WTC11 (cell line): ENCODE data around the gene MRPL44. TPM values are rescaled to one million over a fixed set of nuclear protein-coding genes. Genes with fewer than 3 reads are reported as not detected.
A peak's percentile ranks its signal among the peaks of the same experiment; 100 is the strongest.

ENCODE experiments used
- ATAC-seq: fragments of 200-7000 bp; cut with Tn5 transposase; 2 replicates; pipeline ENCODE4 v1.10.0; 2021; ENCODE audit warnings: mild to moderate bottlenecking, moderate library complexity
- CTCF ChIA-PET: fragments of 300-600 bp; sonication (Branson Sonifier 250); formaldehyde crosslinking; loops from one replicate; lab custom pipeline; 2021; ENCODE audit warnings: antibody characterized with exemption; lab: Charles Lee
- POLR2A ChIA-PET: fragments of 350-600 bp; sonication (Branson Sonifier 250); formaldehyde crosslinking; loops from one replicate; lab custom pipeline; 2021; ENCODE audit warnings: antibody characterized with exemption; lab: Charles Lee
- DNase-seq: peaks from one replicate; pipeline ENCODE4 v3.0.0; 2021; ENCODE audit warnings: low spot score
- H3K27ac Mint-ChIP-seq: 2 replicates; pipeline ENCODE4 v1.8.0; 2021; ENCODE audit warnings: mixed read lengths
- H3K27me3 Mint-ChIP-seq: 2 replicates; pipeline ENCODE4 v1.8.0; 2021; ENCODE audit warnings: low read depth, mild to moderate bottlenecking, moderate library complexity, mixed read lengths
- H3K36me3 Mint-ChIP-seq: 2 replicates; pipeline ENCODE4 v1.8.0; 2021; ENCODE audit warnings: mixed read lengths
- H3K4me1 Mint-ChIP-seq: 2 replicates; pipeline ENCODE4 v1.8.0; 2022; ENCODE audit warnings: mixed read lengths
- H3K4me3 Mint-ChIP-seq: 2 replicates; pipeline ENCODE4 v1.8.0; 2021; ENCODE audit warnings: mild to moderate bottlenecking, moderate library complexity, mixed read lengths
- H3K9me3 Mint-ChIP-seq: 2 replicates; pipeline ENCODE4 v1.8.0; 2021; ENCODE audit warnings: mixed read lengths
- ATF1 ChIP-seq: sonication (generic); formaldehyde crosslinking; IDR thresholded peaks from 2 replicates; pipeline ENCODE4 v1.8.1; 2023; ENCODE audit warnings: mild to moderate bottlenecking, moderate library complexity, missing genetic modification reagents
- CREB1 ChIP-seq: sonication (generic); formaldehyde crosslinking; IDR thresholded peaks from 2 replicates; pipeline ENCODE4 v1.8.0; 2023; ENCODE audit warnings: mild to moderate bottlenecking, missing genetic modification reagents
- ELF4 ChIP-seq: sonication (generic); formaldehyde crosslinking; IDR thresholded peaks from 2 replicates; pipeline ENCODE4 v1.8.1; 2022; ENCODE audit warnings: low read depth, mild to moderate bottlenecking, moderate library complexity, missing genetic modification reagents
- ESRRA ChIP-seq: sonication (generic); formaldehyde crosslinking; IDR thresholded peaks from 2 replicates; pipeline ENCODE4 v1.8.1; 2022; ENCODE audit warnings: mild to moderate bottlenecking, missing genetic modification reagents, borderline replicate concordance
- FOXK1 ChIP-seq: sonication (generic); formaldehyde crosslinking; IDR thresholded peaks from 2 replicates; pipeline ENCODE4 v1.8.0; 2022; ENCODE audit warnings: mild to moderate bottlenecking, moderate library complexity, missing genetic modification reagents
- GRHL2 ChIP-seq: fragments of 250-450 bp; sonication (Bioruptor Pico); IDR thresholded peaks from 2 replicates; pipeline ENCODE4 v1.8.0; 2022; ENCODE audit warnings: mild to moderate bottlenecking, moderate library complexity; ENCODE audit not compliant: insufficient replicate concordance, severe bottlenecking
- GTF2I ChIP-seq: fragments of 250-450 bp; sonication (Bioruptor Pico); conservative IDR thresholded peaks from 2 replicates; pipeline ENCODE4 v1.4.0; 2021; ENCODE audit warnings: mild to moderate bottlenecking
- IRF2 ChIP-seq: sonication (generic); formaldehyde crosslinking; IDR thresholded peaks from 2 replicates; pipeline ENCODE4 v1.8.0; 2022; ENCODE audit warnings: low read depth, missing genetic modification reagents, borderline replicate concordance
- ZNF121 ChIP-seq: sonication (generic); formaldehyde crosslinking; IDR thresholded peaks from 2 replicates; pipeline ENCODE4 v1.8.0; 2023; ENCODE audit warnings: missing genetic modification reagents
- ZNF232 ChIP-seq: sonication (generic); formaldehyde crosslinking; IDR thresholded peaks from 2 replicates; pipeline ENCODE4 v1.8.0; 2022; ENCODE audit warnings: mild to moderate bottlenecking, missing genetic modification reagents
- ZNF396 ChIP-seq: fragments of 250-450 bp; sonication (Bioruptor Pico); IDR thresholded peaks from 2 replicates; pipeline ENCODE4 v1.8.0; 2021; ENCODE audit warnings: mild to moderate bottlenecking, moderate library complexity, borderline replicate concordance
- ZNF423 ChIP-seq: fragments of 250-450 bp; sonication (Bioruptor Pico); IDR thresholded peaks from 2 replicates; pipeline ENCODE4 v2.1.2; 2022; ENCODE audit warnings: mild to moderate bottlenecking, moderate library complexity
- total RNA-seq: library from RNA; stranded (reverse); gene quantifications from 3 replicates; pipeline ENCODE4 v1.2.3, GENCODE V29; 2021
- TF ChIP-seq, protein P1 (sequence below): sonication (generic); formaldehyde crosslinking; IDR thresholded peaks from 2 replicates; pipeline ENCODE4 v1.8.0; 2023; ENCODE audit warnings: missing genetic modification reagents, mild to moderate bottlenecking, borderline replicate concordance
- TF ChIP-seq, protein P2 (sequence below): sonication (generic); formaldehyde crosslinking; conservative IDR thresholded peaks from 2 replicates; pipeline ENCODE4 v1.8.1; 2023; ENCODE audit warnings: mild to moderate bottlenecking, low read depth, missing genetic modification reagents, moderate library complexity
- TF ChIP-seq, protein P3 (sequence below): sonication (generic); formaldehyde crosslinking; IDR thresholded peaks from 2 replicates; pipeline ENCODE4 v1.8.0; 2022; ENCODE audit warnings: missing genetic modification reagents
- TF ChIP-seq, protein P4 (sequence below): sonication (generic); formaldehyde crosslinking; IDR thresholded peaks from 2 replicates; pipeline ENCODE4 v1.8.0; 2022; ENCODE audit warnings: mild to moderate bottlenecking, missing genetic modification reagents
- TF ChIP-seq, protein P5 (sequence below): sonication (generic); formaldehyde crosslinking; IDR thresholded peaks from 2 replicates; pipeline ENCODE4 v1.8.1; 2023; ENCODE audit warnings: mild to moderate bottlenecking, missing genetic modification reagents

The MRPL44 gene
- total RNA-seq, 1 experiment from 2014 or later = 55.3 TPM

DNA sequence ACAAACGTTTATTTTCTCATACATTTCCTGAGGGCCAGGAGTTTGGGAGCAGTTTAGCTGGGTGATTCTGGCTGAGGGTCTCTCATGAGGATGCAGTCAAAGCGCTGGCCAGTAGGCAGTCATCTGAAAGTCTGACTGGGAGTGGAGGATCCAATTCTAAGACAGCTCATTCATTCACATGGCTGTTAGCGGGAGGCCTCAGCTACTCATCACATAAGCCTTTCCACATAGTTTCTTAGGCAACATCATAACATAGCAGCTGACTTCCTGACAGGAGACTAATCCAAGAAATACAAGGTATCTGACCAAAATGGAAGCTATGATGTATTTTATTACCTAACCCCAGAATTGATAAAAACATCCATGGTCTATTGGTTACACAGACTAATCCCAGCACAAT is 2.9 kb upstream of the MRPL44 start:
- H3K27ac Mint-ChIP-seq = no peak overlapping the region
- no peak for TF ChIP-seq IRF2
- TF ChIP-seq ZNF232 (CRISPR knock-in tag) = no peak
- no peak for TF ChIP-seq ZNF396
- no peak for TF ChIP-seq ELF4 (CRISPR knock-in tag)
- peaks cover 44% of the 10 kb centered on the region for H3K4me1 Mint-ChIP-seq
- H3K4me3 Mint-ChIP-seq = no peak overlapping the region
- no peaks in the 10 kb centered on the region for H3K36me3 Mint-ChIP-seq
- CTCF ChIA-PET = no interaction called here
- H3K27me3 Mint-ChIP-seq = no peaks in the 10 kb centered on the region; the same call in 1 of the 2 replicates
- no peaks in the 10 kb centered on the region for H3K9me3 Mint-ChIP-seq
- DNase-seq (no peak), ATAC-seq (no peak)
- POLR2A ChIA-PET = interaction anchor here (1.3 kb wide), 1 partner anchor 9 kb away, joined by 5 read pairs; the partner anchor contains the start of gene WDFY1

DNA sequence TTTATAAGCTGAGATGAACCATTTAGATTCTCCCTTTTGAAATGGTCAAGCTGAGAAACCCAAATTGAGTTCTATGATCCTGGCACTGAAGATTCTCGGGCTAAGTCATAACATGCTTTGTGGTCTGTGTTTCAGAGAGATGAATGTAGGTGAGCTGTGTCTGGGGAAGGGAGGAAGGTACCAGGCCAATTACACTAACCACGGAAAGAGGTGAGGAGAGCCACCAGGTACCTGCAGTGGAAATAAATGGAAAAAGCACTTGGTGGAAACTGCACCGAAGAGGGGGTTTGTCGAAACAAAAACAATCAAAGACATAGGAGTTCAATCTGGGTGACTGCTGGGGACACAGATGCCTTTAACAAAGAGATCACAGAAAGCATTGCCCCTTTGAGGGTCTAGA is 963 bp upstream of the MRPL44 start:
- H3K9me3 Mint-ChIP-seq = no peaks in the 10 kb centered on the region
- DNase-seq (no peak), ATAC-seq (no peak)
- no peaks in the 10 kb centered on the region; the same call in 1 of the 2 replicates for H3K27me3 Mint-ChIP-seq
- TF ChIP-seq ATF1 = no peak
- TF ChIP-seq, protein P1, sequence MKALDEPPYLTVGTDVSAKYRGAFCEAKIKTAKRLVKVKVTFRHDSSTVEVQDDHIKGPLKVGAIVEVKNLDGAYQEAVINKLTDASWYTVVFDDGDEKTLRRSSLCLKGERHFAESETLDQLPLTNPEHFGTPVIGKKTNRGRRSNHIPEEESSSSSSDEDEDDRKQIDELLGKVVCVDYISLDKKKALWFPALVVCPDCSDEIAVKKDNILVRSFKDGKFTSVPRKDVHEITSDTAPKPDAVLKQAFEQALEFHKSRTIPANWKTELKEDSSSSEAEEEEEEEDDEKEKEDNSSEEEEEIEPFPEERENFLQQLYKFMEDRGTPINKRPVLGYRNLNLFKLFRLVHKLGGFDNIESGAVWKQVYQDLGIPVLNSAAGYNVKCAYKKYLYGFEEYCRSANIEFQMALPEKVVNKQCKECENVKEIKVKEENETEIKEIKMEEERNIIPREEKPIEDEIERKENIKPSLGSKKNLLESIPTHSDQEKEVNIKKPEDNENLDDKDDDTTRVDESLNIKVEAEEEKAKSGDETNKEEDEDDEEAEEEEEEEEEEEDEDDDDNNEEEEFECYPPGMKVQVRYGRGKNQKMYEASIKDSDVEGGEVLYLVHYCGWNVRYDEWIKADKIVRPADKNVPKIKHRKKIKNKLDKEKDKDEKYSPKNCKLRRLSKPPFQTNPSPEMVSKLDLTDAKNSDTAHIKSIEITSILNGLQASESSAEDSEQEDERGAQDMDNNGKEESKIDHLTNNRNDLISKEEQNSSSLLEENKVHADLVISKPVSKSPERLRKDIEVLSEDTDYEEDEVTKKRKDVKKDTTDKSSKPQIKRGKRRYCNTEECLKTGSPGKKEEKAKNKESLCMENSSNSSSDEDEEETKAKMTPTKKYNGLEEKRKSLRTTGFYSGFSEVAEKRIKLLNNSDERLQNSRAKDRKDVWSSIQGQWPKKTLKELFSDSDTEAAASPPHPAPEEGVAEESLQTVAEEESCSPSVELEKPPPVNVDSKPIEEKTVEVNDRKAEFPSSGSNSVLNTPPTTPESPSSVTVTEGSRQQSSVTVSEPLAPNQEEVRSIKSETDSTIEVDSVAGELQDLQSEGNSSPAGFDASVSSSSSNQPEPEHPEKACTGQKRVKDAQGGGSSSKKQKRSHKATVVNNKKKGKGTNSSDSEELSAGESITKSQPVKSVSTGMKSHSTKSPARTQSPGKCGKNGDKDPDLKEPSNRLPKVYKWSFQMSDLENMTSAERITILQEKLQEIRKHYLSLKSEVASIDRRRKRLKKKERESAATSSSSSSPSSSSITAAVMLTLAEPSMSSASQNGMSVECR (CRISPR knock-in tag) = no peak
- TF ChIP-seq, all 79 proteins: peak for 0
- peaks cover 48% of the 10 kb centered on the region for H3K4me1 Mint-ChIP-seq
- CTCF ChIA-PET = interaction anchor here (2.2 kb wide), 1 partner anchor 14 kb away, joined by 9 read pairs; no protein-coding TSS in a partner anchor
- POLR2A ChIA-PET = no interaction called here
- peak overlapping the region; percentile 14; the same call in 1 of the 2 replicates for H3K27ac Mint-ChIP-seq
- H3K36me3 Mint-ChIP-seq = peaks cover 19% of the 10 kb centered on the region
- peak overlapping the region; percentile 16; the same call in 1 of the 2 replicates for H3K4me3 Mint-ChIP-seq

- H3K4me1 Mint-ChIP-seq = peaks cover 39% of the 10 kb centered on the region
- DNase-seq (no peak), ATAC-seq (no peak)
- ChIA-PET CTCF (no interaction called here), POLR2A (no interaction called here)
- peak overlapping the region; percentile 21; the same call in 1 of the 2 replicates for H3K4me3 Mint-ChIP-seq
- no peaks in the 10 kb centered on the region for H3K9me3 Mint-ChIP-seq
- H3K36me3 Mint-ChIP-seq = peaks cover 36% of the 10 kb centered on the region
- H3K27ac Mint-ChIP-seq = peak overlapping the region; percentile 25; the same call in 1 of the 2 replicates
- no peak for TF ChIP-seq ESRRA (CRISPR knock-in tag)
- TF ChIP-seq, protein P2, sequence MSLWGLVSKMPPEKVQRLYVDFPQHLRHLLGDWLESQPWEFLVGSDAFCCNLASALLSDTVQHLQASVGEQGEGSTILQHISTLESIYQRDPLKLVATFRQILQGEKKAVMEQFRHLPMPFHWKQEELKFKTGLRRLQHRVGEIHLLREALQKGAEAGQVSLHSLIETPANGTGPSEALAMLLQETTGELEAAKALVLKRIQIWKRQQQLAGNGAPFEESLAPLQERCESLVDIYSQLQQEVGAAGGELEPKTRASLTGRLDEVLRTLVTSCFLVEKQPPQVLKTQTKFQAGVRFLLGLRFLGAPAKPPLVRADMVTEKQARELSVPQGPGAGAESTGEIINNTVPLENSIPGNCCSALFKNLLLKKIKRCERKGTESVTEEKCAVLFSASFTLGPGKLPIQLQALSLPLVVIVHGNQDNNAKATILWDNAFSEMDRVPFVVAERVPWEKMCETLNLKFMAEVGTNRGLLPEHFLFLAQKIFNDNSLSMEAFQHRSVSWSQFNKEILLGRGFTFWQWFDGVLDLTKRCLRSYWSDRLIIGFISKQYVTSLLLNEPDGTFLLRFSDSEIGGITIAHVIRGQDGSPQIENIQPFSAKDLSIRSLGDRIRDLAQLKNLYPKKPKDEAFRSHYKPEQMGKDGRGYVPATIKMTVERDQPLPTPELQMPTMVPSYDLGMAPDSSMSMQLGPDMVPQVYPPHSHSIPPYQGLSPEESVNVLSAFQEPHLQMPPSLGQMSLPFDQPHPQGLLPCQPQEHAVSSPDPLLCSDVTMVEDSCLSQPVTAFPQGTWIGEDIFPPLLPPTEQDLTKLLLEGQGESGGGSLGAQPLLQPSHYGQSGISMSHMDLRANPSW (CRISPR knock-in tag) = no peak
- TF ChIP-seq ZNF121 (CRISPR knock-in tag) = no peak
- TF ChIP-seq CREB1 (CRISPR knock-in tag) = no peak
- TF ChIP-seq, protein P3, sequence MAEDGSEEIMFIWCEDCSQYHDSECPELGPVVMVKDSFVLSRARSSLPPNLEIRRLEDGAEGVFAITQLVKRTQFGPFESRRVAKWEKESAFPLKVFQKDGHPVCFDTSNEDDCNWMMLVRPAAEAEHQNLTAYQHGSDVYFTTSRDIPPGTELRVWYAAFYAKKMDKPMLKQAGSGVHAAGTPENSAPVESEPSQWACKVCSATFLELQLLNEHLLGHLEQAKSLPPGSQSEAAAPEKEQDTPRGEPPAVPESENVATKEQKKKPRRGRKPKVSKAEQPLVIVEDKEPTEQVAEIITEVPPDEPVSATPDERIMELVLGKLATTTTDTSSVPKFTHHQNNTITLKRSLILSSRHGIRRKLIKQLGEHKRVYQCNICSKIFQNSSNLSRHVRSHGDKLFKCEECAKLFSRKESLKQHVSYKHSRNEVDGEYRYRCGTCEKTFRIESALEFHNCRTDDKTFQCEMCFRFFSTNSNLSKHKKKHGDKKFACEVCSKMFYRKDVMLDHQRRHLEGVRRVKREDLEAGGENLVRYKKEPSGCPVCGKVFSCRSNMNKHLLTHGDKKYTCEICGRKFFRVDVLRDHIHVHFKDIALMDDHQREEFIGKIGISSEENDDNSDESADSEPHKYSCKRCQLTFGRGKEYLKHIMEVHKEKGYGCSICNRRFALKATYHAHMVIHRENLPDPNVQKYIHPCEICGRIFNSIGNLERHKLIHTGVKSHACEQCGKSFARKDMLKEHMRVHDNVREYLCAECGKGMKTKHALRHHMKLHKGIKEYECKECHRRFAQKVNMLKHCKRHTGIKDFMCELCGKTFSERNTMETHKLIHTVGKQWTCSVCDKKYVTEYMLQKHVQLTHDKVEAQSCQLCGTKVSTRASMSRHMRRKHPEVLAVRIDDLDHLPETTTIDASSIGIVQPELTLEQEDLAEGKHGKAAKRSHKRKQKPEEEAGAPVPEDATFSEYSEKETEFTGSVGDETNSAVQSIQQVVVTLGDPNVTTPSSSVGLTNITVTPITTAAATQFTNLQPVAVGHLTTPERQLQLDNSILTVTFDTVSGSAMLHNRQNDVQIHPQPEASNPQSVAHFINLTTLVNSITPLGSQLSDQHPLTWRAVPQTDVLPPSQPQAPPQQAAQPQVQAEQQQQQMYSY (CRISPR knock-in tag) = no peak
- no peak for TF ChIP-seq FOXK1 (CRISPR knock-in tag)
- no peak for TF ChIP-seq GTF2I
- TF ChIP-seq, protein P4, sequence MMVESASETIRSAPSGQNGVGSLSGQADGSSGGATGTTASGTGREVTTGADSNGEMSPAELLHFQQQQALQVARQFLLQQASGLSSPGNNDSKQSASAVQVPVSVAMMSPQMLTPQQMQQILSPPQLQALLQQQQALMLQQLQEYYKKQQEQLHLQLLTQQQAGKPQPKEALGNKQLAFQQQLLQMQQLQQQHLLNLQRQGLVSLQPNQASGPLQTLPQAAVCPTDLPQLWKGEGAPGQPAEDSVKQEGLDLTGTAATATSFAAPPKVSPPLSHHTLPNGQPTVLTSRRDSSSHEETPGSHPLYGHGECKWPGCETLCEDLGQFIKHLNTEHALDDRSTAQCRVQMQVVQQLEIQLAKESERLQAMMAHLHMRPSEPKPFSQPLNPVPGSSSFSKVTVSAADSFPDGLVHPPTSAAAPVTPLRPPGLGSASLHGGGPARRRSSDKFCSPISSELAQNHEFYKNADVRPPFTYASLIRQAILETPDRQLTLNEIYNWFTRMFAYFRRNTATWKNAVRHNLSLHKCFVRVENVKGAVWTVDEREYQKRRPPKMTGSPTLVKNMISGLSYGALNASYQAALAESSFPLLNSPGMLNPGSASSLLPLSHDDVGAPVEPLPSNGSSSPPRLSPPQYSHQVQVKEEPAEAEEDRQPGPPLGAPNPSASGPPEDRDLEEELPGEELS = no peak
- TF ChIP-seq, protein P5, sequence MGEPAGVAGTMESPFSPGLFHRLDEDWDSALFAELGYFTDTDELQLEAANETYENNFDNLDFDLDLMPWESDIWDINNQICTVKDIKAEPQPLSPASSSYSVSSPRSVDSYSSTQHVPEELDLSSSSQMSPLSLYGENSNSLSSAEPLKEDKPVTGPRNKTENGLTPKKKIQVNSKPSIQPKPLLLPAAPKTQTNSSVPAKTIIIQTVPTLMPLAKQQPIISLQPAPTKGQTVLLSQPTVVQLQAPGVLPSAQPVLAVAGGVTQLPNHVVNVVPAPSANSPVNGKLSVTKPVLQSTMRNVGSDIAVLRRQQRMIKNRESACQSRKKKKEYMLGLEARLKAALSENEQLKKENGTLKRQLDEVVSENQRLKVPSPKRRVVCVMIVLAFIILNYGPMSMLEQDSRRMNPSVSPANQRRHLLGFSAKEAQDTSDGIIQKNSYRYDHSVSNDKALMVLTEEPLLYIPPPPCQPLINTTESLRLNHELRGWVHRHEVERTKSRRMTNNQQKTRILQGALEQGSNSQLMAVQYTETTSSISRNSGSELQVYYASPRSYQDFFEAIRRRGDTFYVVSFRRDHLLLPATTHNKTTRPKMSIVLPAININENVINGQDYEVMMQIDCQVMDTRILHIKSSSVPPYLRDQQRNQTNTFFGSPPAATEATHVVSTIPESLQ (CRISPR knock-in tag) = no peak
- no peak for TF ChIP-seq ZNF423 (CRISPR knock-in tag)
- no peak for TF ChIP-seq GRHL2 (CRISPR knock-in tag)
- no peaks in the 10 kb centered on the region; the same call in 1 of the 2 replicates for H3K27me3 Mint-ChIP-seq
These were observed 2.4 kb downstream of the MRPL44 start for GRCh38 chr2:223959688-223960087.
